Loucy (cell line): Measurements from ENCODE around the gene TNIP1.

ENCODE experiments used
- CTCF ChIP-seq: fragments of 200-600 bp; sonication (generic); conservative IDR thresholded peaks from 2 replicates; pipeline ENCODE4 v1.5.1; 2014; ENCODE audit warnings: mild to moderate bottlenecking, antibody characterized with exemption, low read length
- EZH2phosphoT487 ChIP-seq: fragments of 200-600 bp; IDR thresholded peaks from 2 replicates; pipeline ENCODE4 v1.6.1; 2018; ENCODE audit warnings: antibody characterized with exemption, mild to moderate bottlenecking, moderate library complexity, borderline replicate concordance

- TF ChIP-seq CTCF (no peak), EZH2phosphoT487 (no peak)
These were observed 26.9 kb downstream of the TNIP1 start for GRCh38 chr5:151053796-151054462.
